Lung (tissue), 12 donors: ENCODE measurements around the gene FBXO42. TPM values are rescaled to one million over a fixed set of nuclear protein-coding genes. Genes with fewer than 3 reads are reported as not detected.

Source experiments
- ATAC-seq: fragments of 200-7000 bp; cut with Tn5 transposase; one replicate; pipeline ENCODE4 v1.9.1; 2020; ENCODE audit warnings: moderate number of reproducible peaks; ENCODE audit not compliant: insufficient read depth, low FRiP score
- DNase-seq, 3 donors: peaks; one replicate each; pipeline ENCODE4 v3.0.0-alpha.2; 2013 to 2017
- H3K27ac ChIP-seq, 2 donors: one replicate each; pipeline ENCODE4 v1.5.1; 2013; ENCODE audit warnings: mild to moderate bottlenecking in 2 of 2, moderate library complexity in 2 of 2, control low read depth in 1 of 2, inconsistent platforms in 1 of 2, low read depth in 1 of 2, low read length in 1 of 2
- H3K27me3 ChIP-seq, 3 donors: one replicate each; pipeline ENCODE4 v1.5.1; 2013; ENCODE audit warnings: low read length in 2 of 3; ENCODE audit not compliant: control insufficient read depth in 3 of 3, insufficient read depth in 3 of 3
- H3K36me3 ChIP-seq, 4 donors: one replicate each; pipeline ENCODE4 v1.5.1; 2013; ENCODE audit warnings: low read length in 4 of 4, mild to moderate bottlenecking in 1 of 4, moderate library complexity in 1 of 4; ENCODE audit not compliant: control insufficient read depth in 4 of 4, insufficient read depth in 4 of 4
- H3K4me1 ChIP-seq, 5 donors: one replicate each; pipeline ENCODE4 v1.5.1; 2013; ENCODE audit warnings: low read length in 5 of 5, mild to moderate bottlenecking in 2 of 5, moderate library complexity in 1 of 5; ENCODE audit not compliant: control insufficient read depth in 5 of 5, insufficient read depth in 5 of 5
- H3K4me3 ChIP-seq: one replicate; pipeline ENCODE4 v1.5.1; 2013; ENCODE audit warnings: mild to moderate bottlenecking, control low read depth, moderate library complexity
- H3K9ac ChIP-seq, 2 donors: one replicate each; pipeline ENCODE4 v1.5.1; 2013; ENCODE audit warnings: low read length in 2 of 2, control low read depth in 1 of 2; ENCODE audit not compliant: insufficient read depth in 1 of 2
- H3K9me3 ChIP-seq, 4 donors: one replicate each; pipeline ENCODE4 v1.5.1; 2013; ENCODE audit warnings: low read length in 3 of 4, mild to moderate bottlenecking in 1 of 4, moderate library complexity in 1 of 4; ENCODE audit not compliant: control insufficient read depth in 4 of 4, insufficient read depth in 3 of 4
- CTCF ChIP-seq: IDR thresholded peaks from 2 replicates; pipeline ENCODE4 v1.5.1; 2012; ENCODE audit warnings: mild to moderate bottlenecking; ENCODE audit errors: control extremely low read depth, extremely low read depth
- WGBS, 2 donors: extraction: QIAGEN DNeasy Blood & Tissue Kit; methylation state at CpG; one replicate each; pipeline ENCODE4 v1.1.7; 2013; 5-methylcytosine and 5-hydroxymethylcytosine counted together
- polyA plus RNA-seq, 2 donors: library from polyadenylated mRNA; stranded (reverse); fragments of 200-250 nt; gene quantifications; one replicate each; pipeline ENCODE4 v1.2.1, GENCODE V29; 2013
- total RNA-seq, 2 donors: library from RNA; depleted of rRNA in 1 of 2; stranded (reverse); fragments of >200 nt in 1 of 2; gene quantifications; one replicate each; pipeline ENCODE4 v1.2.1, GENCODE V29; 2014 to 2021
- donor health status: control.
- donor health status: control.
- donor health status: Bipolar disorder and iron deficiency.
- donor health status: healthy.
- donor health status: DM: yes; HTN: yes; CAD: no.

The FBXO42 gene
- total and polyA plus RNA-seq, 4 donors = 7.3 to 28.6 (median 14.8) TPM

- 95 to 96% methylated on average over 11 of the region's 11 CpGs for WGBS, 2 donors
- TF ChIP-seq CTCF = no peak
- H3K4me3 ChIP-seq = no peak overlapping the region
- peaks cover 0 to 9% (median 1%) of the 10 kb centered on the region in 4 donors for H3K36me3 ChIP-seq
- H3K9me3 ChIP-seq = no peaks in the 10 kb centered on the region
- no peaks in the 10 kb centered on the region for H3K27me3 ChIP-seq
- H3K27ac ChIP-seq = no peak overlapping the region
- peaks cover 0 to 21% (median 2%) of the 10 kb centered on the region in 5 donors for H3K4me1 ChIP-seq
- no peak overlapping the region for H3K9ac ChIP-seq
- ATAC-seq = no peak
- no peak for DNase-seq
Measured at GRCh38 chr1:16205334-16205671, 147.0 kb downstream of the FBXO42 start.

- 83 to 85% methylated on average over 12 of the region's 12 CpGs for WGBS, 2 donors
- Histone ChIP-seq H3K36me3 (peaks cover 0 to 9% (median 1%) of the 10 kb centered on the region in 4 donors), H3K27ac (no peak overlapping the region), H3K9me3 (no peaks in the 10 kb centered on the region), H3K4me1 (peaks cover 0 to 20% (median 2%) of the 10 kb centered on the region in 5 donors), H3K27me3 (no peaks in the 10 kb centered on the region), H3K4me3 (no peak overlapping the region), H3K9ac (no peak overlapping the region)
- ATAC-seq (no peak), DNase-seq (no peak)
- no peak for TF ChIP-seq CTCF
Measured at GRCh38 chr1:16204634-16205333, 147.5 kb downstream of the FBXO42 start.

GRCh38 chr1:16204216-16204615 lies 148.1 kb downstream of the FBXO42 start:
- Histone ChIP-seq H3K36me3 (peaks cover 0 to 9% (median 2%) of the 10 kb centered on the region in 4 donors), H3K27ac (no peak overlapping the region), H3K9me3 (no peaks in the 10 kb centered on the region), H3K9ac (no peak overlapping the region), H3K4me1 (peaks cover 0 to 20% (median 2%) of the 10 kb centered on the region in 5 donors), H3K4me3 (no peak overlapping the region), H3K27me3 (no peaks in the 10 kb centered on the region)
- DNase-seq (no peak), ATAC-seq (no peak)
- 93 to 95% methylated on average over 2 of the region's 2 CpGs for WGBS, 2 donors
- no peak for TF ChIP-seq CTCF

- H3K9ac ChIP-seq = no peak overlapping the region
- no peak for ATAC-seq
Measured at GRCh38 chr1:16203550-16203949, 148.7 kb downstream of the FBXO42 start.

More at GRCh38 chr1:16203550-16203949, 148.7 kb downstream of the FBXO42 start:
- WGBS, 2 donors = 57 to 67% methylated on average over 3 of the region's 3 CpGs
- peaks cover 0 to 18% (median 2%) of the 10 kb centered on the region in 5 donors for H3K4me1 ChIP-seq
- H3K9me3 ChIP-seq = no peaks in the 10 kb centered on the region
- H3K36me3 ChIP-seq = peaks cover 0 to 10% (median 3%) of the 10 kb centered on the region in 4 donors
- no peak for DNase-seq
- H3K27me3 ChIP-seq = no peaks in the 10 kb centered on the region
- TF ChIP-seq CTCF = no peak
- no peak overlapping the region for H3K27ac ChIP-seq
- no peak overlapping the region for H3K4me3 ChIP-seq
